ENCODE data around the gene DNAJC6. TPM values are rescaled to one million over a fixed set of nuclear protein-coding genes. Genes with fewer than 3 reads are reported as not detected.
A peak's percentile ranks its signal among the peaks of the same experiment; 100 is the strongest.

The DNAJC6 gene
- total and polyA plus RNA-seq, 2 donors from 2014 or later = 2.9 to 5.8 TPM

DNA sequence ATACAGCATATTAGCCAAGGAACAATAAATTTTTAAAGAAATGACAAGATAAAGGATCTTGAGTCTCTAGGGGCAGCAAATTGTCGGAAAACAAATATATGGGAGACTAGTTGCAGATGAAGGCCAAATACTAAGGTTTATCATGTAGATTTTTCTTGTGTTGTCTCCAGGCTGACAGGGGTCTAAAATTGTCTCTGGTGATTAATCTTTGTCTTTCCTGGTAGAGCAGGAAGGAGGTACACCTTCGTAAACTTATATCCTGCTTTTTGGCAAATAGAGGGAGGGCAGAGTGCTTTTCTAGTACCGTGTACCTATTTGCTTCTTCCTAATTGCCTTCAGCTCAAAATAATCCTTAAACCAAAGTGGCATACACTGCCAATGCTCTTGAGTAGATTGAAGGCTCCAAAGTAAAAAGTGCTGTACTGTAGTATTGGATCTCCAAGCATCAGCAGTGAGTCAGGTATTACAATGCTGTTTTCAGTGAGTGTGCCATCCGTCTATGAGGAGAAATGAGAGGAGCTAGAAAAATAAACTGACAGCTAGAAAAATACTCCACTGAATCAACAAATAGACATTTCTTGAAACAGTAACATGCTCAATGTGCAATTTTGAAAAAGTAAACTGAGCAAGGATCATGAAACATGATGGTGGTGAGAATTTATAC lies 109.3 kb downstream of the DNAJC6 start:
- Histone ChIP-seq H3K9me3 (ENCODE audit: control insufficient read depth in 2 of 3, insufficient read depth in 1 of 3, low read length in 3 of 3) (no peaks in the 10 kb centered on the region), H3K9ac (ENCODE audit: low read length in 3 of 3) (no peak overlapping the region), H3K27me3 (ENCODE audit: control insufficient read depth, insufficient read depth, low read length) (no peaks in the 10 kb centered on the region), H3K4me1 (ENCODE audit: control insufficient read depth in 2 of 3, insufficient read depth in 2 of 3, low read depth in 1 of 3, low read length in 3 of 3) (peaks cover 6 to 41% (median 23%) of the 10 kb centered on the region in 3 donors), H3K4me3 (ENCODE audit: low read length in 3 of 3) (peak overlapping the region in 1 of 3 donors; percentile 74), H3K27ac (ENCODE audit: low read depth in 2 of 2, low read length in 2 of 2) (peak overlapping the region; percentile 66 to 78), H3K36me3 (ENCODE audit: control insufficient read depth in 2 of 3, insufficient read depth in 3 of 3, low read length in 3 of 3) (no peaks in the 10 kb centered on the region)
- FAIRE-seq = no peak
- intact Hi-C loops (cut with DNase I) = no loop called here
- no peak for DNase-seq
- TF ChIP-seq, protein P1, sequence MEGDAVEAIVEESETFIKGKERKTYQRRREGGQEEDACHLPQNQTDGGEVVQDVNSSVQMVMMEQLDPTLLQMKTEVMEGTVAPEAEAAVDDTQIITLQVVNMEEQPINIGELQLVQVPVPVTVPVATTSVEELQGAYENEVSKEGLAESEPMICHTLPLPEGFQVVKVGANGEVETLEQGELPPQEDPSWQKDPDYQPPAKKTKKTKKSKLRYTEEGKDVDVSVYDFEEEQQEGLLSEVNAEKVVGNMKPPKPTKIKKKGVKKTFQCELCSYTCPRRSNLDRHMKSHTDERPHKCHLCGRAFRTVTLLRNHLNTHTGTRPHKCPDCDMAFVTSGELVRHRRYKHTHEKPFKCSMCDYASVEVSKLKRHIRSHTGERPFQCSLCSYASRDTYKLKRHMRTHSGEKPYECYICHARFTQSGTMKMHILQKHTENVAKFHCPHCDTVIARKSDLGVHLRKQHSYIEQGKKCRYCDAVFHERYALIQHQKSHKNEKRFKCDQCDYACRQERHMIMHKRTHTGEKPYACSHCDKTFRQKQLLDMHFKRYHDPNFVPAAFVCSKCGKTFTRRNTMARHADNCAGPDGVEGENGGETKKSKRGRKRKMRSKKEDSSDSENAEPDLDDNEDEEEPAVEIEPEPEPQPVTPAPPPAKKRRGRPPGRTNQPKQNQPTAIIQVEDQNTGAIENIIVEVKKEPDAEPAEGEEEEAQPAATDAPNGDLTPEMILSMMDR (IDR thresholded peaks at IDR 0.05; ENCODE audit: borderline replicate concordance, extremely low read depth, insufficient read depth) = no peak

GRCh38 chr1:65419681-65420589 lies 110.6 kb downstream of the DNAJC6 start:
- H3K36me3 ChIP-seq (ENCODE audit: control insufficient read depth in 2 of 3, insufficient read depth in 3 of 3, low read length in 3 of 3) = no peaks in the 10 kb centered on the region
- peaks cover 6 to 41% (median 22%) of the 10 kb centered on the region in 3 donors for H3K4me1 ChIP-seq (ENCODE audit: control insufficient read depth in 2 of 3, insufficient read depth in 2 of 3, low read depth in 1 of 3, low read length in 3 of 3)
- H3K9ac ChIP-seq (ENCODE audit: low read length in 3 of 3) = peak overlapping the region; percentile 52 to 79 (median 73)
- peak; percentile 99 for DNase-seq
- no peak for FAIRE-seq
- H3K4me3 ChIP-seq (ENCODE audit: low read length in 3 of 3) = peak overlapping the region; percentile 78 to 84 (median 79)
- no peaks in the 10 kb centered on the region for H3K27me3 ChIP-seq (ENCODE audit: control insufficient read depth, insufficient read depth, low read length)
- no peaks in the 10 kb centered on the region for H3K9me3 ChIP-seq (ENCODE audit: control insufficient read depth in 2 of 3, insufficient read depth in 1 of 3, low read length in 3 of 3)
- intact Hi-C loops (cut with DNase I) = no loop called here
- TF ChIP-seq, protein P1 (IDR thresholded peaks at IDR 0.05; ENCODE audit: borderline replicate concordance, extremely low read depth, insufficient read depth) = no peak
- H3K27ac ChIP-seq (ENCODE audit: low read depth in 2 of 2, low read length in 2 of 2) = peak overlapping the region; percentile 90 to 94

DNA sequence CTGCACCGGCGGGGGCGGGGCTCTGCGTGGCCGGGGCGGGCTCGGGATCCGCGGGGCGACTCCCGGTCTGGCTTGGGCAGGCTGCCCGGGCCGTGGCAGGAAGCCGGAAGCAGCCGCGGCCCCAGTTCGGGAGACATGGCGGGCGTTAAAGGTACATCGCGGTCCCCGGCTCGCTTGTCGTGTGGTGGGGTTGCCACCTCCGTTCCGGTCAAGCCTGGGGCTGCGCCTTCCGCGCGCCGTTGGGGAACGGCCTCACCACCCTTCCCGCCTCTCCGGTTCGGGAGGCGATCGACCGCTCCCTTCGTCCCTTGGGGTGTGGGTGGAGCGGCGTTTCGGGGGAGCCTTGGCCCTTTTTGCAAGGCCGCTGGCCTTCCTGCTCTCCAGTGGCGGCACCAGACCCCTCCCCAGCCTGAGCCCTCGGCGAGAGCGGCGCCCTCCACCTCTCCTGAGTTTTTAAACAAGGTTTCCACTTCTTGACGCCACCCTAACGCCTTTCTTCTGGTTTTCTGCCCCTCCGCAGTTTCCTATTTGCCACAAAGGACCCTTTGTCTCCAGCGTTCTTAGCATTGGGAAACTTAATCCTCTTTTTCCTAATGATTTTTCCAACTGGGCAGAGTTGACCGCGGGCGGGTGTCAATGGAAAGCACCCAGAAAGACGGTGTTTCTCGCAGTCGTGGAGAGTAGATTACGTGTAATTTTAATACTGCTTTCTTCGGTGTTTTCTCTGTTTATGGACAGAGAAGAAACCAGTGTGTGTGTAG lies 111.4 kb downstream of the DNAJC6 start, which contains the start of the genes LEPR and LEPROT:
LEPR (plus strand) TSS at position 79 of the 761 bp plus-strand sequence. CDS start 144,898 bp downstream, outside the sequence.
LEPROT (plus strand) TSS at position 79 of the 761 bp plus-strand sequence; CDS start at position 136, 57 bp downstream.
- DNase-seq (peak in 2 of 5 donors; percentile 49 to 81), FAIRE-seq (no peak)
- H3K9me3 ChIP-seq (ENCODE audit: control insufficient read depth in 2 of 3, insufficient read depth in 1 of 3, low read length in 3 of 3) = no peaks in the 10 kb centered on the region
- H3K4me1 ChIP-seq (ENCODE audit: control insufficient read depth in 2 of 3, insufficient read depth in 2 of 3, low read depth in 1 of 3, low read length in 3 of 3) = peaks cover 6 to 41% (median 22%) of the 10 kb centered on the region in 3 donors
- peaks cover 3 to 5% (median 4%) of the 10 kb centered on the region in 3 donors for H3K36me3 ChIP-seq (ENCODE audit: control insufficient read depth in 2 of 3, insufficient read depth in 3 of 3, low read length in 3 of 3)
- no peaks in the 10 kb centered on the region for H3K27me3 ChIP-seq (ENCODE audit: control insufficient read depth, insufficient read depth, low read length)
- TF ChIP-seq, protein P1 (IDR thresholded peaks at IDR 0.05; ENCODE audit: borderline replicate concordance, extremely low read depth, insufficient read depth) = no peak
- H3K4me3 ChIP-seq (ENCODE audit: low read length in 3 of 3) = peak within 1 kb of the TSS; percentile 84 to 95 (median 93)
- peak within 1 kb of the TSS; percentile 93 to 94 for H3K27ac ChIP-seq (ENCODE audit: low read depth in 2 of 2, low read length in 2 of 2)
- intact Hi-C loops (cut with DNase I) = no loop called here
- peak within 1 kb of the TSS; percentile 93 to 97 (median 96) for H3K9ac ChIP-seq (ENCODE audit: low read length in 3 of 3)
